Activated CD4-positive, alpha-beta T cell treated with anti-CD3 and anti-CD28 coated beads, Interleukin-2, amount 50 U/mL, for 48 hours (primary cell): ENCODE measurements around the gene AEBP1.

Experiments
- DNase-seq, 2 experiments: peaks; one replicate each; pipeline ENCODE4 v3.0.0-alpha.2; 2020

Gene AEBP1

DNA sequence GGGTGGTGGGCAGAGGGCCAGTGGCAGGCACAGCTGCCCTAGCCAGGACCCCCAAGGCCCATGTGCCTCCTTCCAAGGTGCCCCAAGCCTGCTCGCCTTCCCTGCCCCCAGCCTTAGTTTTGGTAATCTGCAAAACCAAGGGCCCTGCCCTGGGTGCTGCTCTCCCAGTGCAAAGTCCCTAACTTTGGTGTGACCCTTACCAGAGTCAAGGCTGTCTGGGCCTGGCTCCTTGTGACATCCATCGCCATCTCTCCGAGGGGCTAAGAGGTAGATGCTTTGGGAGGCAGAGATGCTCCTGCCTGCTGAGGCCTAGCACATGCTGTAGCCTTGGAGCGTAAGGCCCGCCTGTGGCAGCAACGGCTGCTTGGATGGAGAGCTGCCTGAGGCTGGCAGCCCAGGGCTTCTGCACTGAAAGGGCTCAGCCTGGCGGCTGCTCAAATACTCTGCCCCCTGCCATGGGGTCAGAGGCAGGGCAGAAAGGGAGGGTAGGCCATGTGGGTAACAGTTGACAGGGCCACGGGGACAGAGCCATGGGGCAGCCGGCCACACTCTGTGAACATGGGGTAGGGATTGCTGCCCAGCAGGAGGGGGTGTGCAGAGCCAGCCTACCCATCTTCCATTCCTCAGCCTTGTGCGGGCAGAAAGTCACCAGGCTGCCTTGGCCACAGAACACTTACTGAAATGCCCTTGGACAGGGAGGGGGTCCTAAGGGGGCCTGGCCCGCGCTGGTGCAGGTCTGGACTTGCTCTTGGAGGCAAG lies 54.9 kb downstream of the AEBP1 start:
- DNase-seq: no peak

DNA sequence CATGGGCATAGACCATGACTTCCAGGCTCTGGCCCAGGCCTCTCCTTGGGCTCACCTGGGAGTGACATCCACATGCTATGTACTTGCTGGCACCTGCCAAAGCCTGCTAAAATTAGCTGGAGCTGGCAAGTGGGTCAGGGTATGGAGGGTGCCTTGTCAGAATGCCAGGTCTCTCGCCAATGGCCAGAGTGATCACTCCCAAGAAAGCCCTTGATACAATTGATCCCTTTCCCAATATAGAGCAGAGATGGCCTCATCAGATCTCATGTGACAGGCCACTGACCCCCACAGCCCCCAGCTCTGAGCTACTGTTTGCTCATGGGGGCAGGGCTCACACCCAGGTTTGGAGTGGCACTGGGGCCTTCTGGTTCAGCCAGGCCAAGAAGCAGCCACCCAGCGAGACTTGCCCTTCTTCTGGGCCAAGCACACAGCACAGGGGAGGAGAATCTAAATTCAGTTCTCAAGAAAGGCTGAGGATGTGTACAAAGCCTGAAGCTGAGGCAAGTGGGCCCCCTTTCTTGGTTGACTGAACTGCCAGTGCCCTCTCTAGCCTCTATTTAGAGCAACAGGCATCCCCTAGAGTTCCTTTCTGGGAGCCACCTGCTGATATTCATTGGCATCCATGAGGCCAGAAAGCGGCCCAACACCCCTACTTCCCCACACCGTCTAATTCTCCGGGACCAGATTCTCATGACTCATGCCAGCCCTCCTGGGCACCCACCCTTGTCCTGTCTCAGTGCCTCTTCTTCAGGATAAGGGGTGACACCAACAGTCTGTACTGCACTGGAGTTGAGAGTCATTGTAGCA lies 55.9 kb downstream of the AEBP1 start:
- no peak for DNase-seq

DNA sequence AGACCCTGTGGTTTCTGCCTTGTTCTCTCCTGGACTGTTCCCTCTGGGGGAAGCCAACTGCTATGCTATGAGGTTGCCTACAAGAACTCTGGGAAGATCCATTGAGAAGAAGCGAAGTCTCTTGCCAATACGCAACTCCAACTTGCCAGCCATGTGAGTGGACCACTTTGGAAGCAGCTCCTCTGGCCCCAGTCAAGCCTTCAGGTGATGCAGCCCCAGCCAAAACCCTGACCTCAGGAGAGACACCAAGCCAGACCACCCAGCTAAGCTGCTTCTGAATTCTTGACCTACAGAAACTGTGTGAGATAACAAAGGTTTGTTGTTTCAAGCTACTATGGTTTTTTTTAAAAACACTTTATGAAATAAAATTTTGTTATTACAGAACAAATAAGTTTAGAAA lies 57.2 kb downstream of the AEBP1 start:
- no peak for DNase-seq

DNA sequence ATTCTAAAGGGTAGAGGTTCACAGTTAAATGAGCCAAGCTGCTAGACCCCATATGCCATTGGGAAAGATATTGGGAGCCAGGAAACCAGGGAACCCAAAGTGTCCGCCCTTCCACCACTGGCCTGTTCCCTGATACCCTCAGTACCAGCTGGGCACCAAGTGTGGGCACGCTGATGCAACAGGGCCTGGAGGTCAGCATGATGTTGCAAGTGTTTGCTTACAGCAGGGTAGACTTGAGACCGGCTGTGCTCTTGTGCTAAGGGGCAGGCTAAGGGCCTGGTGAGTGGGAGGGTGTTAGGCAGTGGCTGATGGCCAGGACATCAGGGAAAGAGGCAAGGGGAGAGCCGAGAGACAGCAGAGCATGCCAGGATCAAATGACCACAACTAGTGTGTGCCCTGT lies 58.0 kb downstream of the AEBP1 start:
- DNase-seq: no peak

DNA sequence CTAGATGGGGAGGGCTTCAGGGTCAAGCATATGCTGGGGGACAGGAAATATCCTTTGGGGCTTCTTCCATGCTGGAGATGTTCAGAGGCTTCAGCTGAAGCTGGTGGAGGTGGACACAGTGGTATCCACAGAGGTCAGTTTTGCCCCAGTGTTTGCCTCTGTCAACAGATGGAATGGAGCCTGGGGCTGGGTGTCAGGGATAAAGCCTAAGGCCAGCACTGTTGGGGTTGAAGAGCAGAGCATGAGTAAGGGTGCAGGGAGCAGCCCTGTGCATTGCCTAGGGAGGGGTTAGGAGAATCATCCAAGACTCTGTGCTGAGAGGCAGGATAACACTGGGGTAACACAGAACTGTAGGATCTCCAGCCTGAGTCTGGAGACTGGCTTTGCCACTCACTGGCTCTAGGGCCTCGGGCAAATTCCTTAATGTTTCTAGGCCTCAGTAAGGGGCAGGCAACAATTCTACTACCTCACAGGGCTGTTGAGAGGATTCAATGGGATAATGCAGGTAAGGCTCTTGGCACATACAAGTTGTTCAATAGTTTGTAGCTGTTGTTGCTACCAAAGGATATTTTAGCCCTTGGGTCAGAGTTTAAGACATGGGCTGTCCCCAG lies 58.7 kb downstream of the AEBP1 start:
- no peak for DNase-seq

DNA sequence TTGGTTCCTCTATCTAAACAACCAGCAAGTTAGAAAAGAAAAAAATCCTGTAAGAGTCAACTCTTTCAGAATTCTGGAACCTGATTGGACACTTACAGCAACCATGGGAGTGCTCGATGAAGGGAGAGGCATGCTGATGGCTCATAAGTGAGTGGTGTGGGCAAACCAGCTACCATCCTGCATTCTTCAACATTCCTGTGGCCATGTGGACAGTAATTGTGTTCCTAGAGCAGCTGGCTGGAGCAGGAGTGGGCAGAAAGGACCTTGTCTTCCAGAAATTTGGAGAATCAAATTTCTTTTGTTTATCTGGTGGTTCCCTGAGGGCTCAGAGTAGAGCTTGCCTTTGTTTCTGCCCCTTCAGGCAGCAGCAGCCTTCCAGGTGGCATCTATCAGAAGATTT lies 59.4 kb downstream of the AEBP1 start:
- no peak for DNase-seq
